ENCODE data around the gene JMJD7. TPM values are rescaled to one million over a fixed set of nuclear protein-coding genes. Genes with fewer than 3 reads are reported as not detected.

Gene JMJD7
- total RNA-seq, 2 experiments from 2014 or later, result 3.0 to 14.1 TPM

DNA sequence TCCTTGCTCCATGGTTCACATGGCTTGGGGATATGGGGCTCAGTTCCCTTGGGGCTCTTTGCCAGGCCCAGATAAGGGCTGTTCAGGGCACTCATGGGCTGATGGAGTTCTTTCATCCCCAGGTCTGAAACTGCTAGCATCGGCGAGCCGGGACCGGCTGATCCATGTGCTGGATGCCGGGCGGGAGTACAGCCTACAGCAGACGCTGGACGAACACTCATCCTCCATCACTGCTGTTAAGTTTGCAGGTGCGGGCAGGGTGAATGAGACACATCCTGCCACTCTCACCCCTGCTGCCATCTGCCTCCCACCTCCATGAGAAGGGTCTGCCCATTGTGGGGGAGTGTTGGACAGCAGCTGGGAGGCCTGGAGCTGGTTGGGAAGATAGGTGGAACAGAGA lies 11.1 kb upstream of the JMJD7 start:
- H3K27ac ChIP-seq (ENCODE audit: low read depth, low read length, poor library complexity, severe bottlenecking), result no peak overlapping the region
- H3K4me3 ChIP-seq (ENCODE audit: low read depth, low read length, poor library complexity, severe bottlenecking), result no peak overlapping the region
- H3K9me3 ChIP-seq (ENCODE audit: low read length), result no peaks in the 10 kb centered on the region
- H3K4me1 ChIP-seq (ENCODE audit: insufficient read depth, low read length, poor library complexity, severe bottlenecking), result no peaks in the 10 kb centered on the region
- no peaks in the 10 kb centered on the region for H4K20me1 ChIP-seq (ENCODE audit: insufficient read depth, low read length)
- CTCF ChIA-PET (ENCODE audit: unreplicated experiment), result no interaction called here
- H3K4me2 ChIP-seq (ENCODE audit: low read length), result no peak overlapping the region
- H3K9me2 ChIP-seq (ENCODE audit: insufficient read depth, low read length), result no peaks in the 10 kb centered on the region
- POLR2A ChIA-PET, result interaction anchor here (0.5 kb wide), 1 partner anchor 143 kb away, joined by 8 read pairs; no protein-coding TSS in a partner anchor
- no peak for DNase-seq (ENCODE audit: low spot score)
- H3K79me2 ChIP-seq (ENCODE audit: insufficient read depth, low read depth, low read length), result no peaks in the 10 kb centered on the region
- no peak for TF ChIP-seq CTCF (conservative IDR thresholded peaks at IDR 0.05; ENCODE audit: low read length)
- TF ChIP-seq EZH2phosphoT487 (IDR thresholded peaks at IDR 0.05; ENCODE audit: borderline replicate concordance, low read depth, low read length), result no peak
- no peak overlapping the region for H2AFZ ChIP-seq (ENCODE audit: low read length)
- no TSS peak for BruUV-seq (replicated peaks)
- intact Hi-C loops (cut with micrococcal nuclease; ENCODE audit: unreplicated experiment), result no loop called here
- no peaks in the 10 kb centered on the region for H3K36me3 ChIP-seq (ENCODE audit: insufficient read depth, low read length)

- H3K9me3 ChIP-seq (ENCODE audit: low read length), result no peaks in the 10 kb centered on the region
- H3K4me1 ChIP-seq (ENCODE audit: insufficient read depth, low read length, poor library complexity, severe bottlenecking), result no peaks in the 10 kb centered on the region
- no peak overlapping the region for H3K4me2 ChIP-seq (ENCODE audit: low read length)
- no peaks in the 10 kb centered on the region for H3K79me2 ChIP-seq (ENCODE audit: insufficient read depth, low read depth, low read length)
- no peaks in the 10 kb centered on the region for H3K9me2 ChIP-seq (ENCODE audit: insufficient read depth, low read length)
- BruUV-seq (replicated peaks), result no TSS peak
- CTCF ChIA-PET (ENCODE audit: unreplicated experiment), result no interaction called here
- no peaks in the 10 kb centered on the region for H4K20me1 ChIP-seq (ENCODE audit: insufficient read depth, low read length)
- DNase-seq (ENCODE audit: low spot score), result no peak
- POLR2A ChIA-PET, result no interaction called here
- no peak overlapping the region for H3K27ac ChIP-seq (ENCODE audit: low read depth, low read length, poor library complexity, severe bottlenecking)
- H3K36me3 ChIP-seq (ENCODE audit: insufficient read depth, low read length), result no peaks in the 10 kb centered on the region
- H3K4me3 ChIP-seq (ENCODE audit: low read depth, low read length, poor library complexity, severe bottlenecking), result no peak overlapping the region
- intact Hi-C loops (cut with micrococcal nuclease; ENCODE audit: unreplicated experiment), result no loop called here
- TF ChIP-seq CTCF (conservative IDR thresholded peaks at IDR 0.05; ENCODE audit: low read length) (no peak), EZH2phosphoT487 (IDR thresholded peaks at IDR 0.05; ENCODE audit: borderline replicate concordance, low read depth, low read length) (no peak)
- H2AFZ ChIP-seq (ENCODE audit: low read length), result no peak overlapping the region
Measured at GRCh38 chr15:41817327-41817726, 10.6 kb upstream of the JMJD7 start.

DNA sequence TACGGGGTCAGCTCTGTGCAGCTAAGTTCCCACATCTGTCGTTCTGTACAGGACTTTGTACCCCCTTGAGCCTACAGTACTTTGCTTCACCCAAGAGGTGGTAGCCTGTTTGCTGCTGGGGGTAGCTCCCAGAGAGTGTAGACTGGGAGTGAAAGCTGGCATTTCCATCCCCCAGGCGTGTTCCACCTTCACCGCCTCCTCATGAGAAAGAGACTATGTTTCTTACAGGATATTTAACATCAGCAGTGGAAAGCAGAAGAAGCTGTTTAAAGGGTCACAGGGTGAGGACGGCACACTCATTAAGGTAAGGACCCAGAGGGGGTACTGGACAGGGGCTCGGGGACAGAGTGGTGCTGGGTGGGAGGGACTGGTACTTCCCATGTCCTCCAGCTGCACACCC lies 10.1 kb upstream of the JMJD7 start:
- POLR2A ChIA-PET, result no interaction called here

More for the DNA sequence above, 10.1 kb upstream of the JMJD7 start:
- BruUV-seq (replicated peaks), result no TSS peak
- Histone ChIP-seq H2AFZ (ENCODE audit: low read length) (no peak overlapping the region), H3K79me2 (ENCODE audit: insufficient read depth, low read depth, low read length) (no peaks in the 10 kb centered on the region), H3K27ac (ENCODE audit: low read depth, low read length, poor library complexity, severe bottlenecking) (no peak overlapping the region), H3K36me3 (ENCODE audit: insufficient read depth, low read length) (no peaks in the 10 kb centered on the region), H3K9me3 (ENCODE audit: low read length) (no peaks in the 10 kb centered on the region), H3K4me2 (ENCODE audit: low read length) (no peak overlapping the region), H3K4me3 (ENCODE audit: low read depth, low read length, poor library complexity, severe bottlenecking) (no peak overlapping the region), H4K20me1 (ENCODE audit: insufficient read depth, low read length) (no peaks in the 10 kb centered on the region), H3K9me2 (ENCODE audit: insufficient read depth, low read length) (no peaks in the 10 kb centered on the region), H3K4me1 (ENCODE audit: insufficient read depth, low read length, poor library complexity, severe bottlenecking) (no peaks in the 10 kb centered on the region)
- TF ChIP-seq CTCF (conservative IDR thresholded peaks at IDR 0.05; ENCODE audit: low read length), result no peak
- TF ChIP-seq EZH2phosphoT487 (IDR thresholded peaks at IDR 0.05; ENCODE audit: borderline replicate concordance, low read depth, low read length), result no peak
- CTCF ChIA-PET (ENCODE audit: unreplicated experiment), result no interaction called here
- intact Hi-C loops (cut with micrococcal nuclease; ENCODE audit: unreplicated experiment), result no loop called here
- DNase-seq (ENCODE audit: low spot score), result no peak
